HepG2 (cell line): ENCODE measurements around the gene COBL. TPM values are rescaled to one million over a fixed set of nuclear protein-coding genes. Genes with fewer than 3 reads are reported as not detected.

Source experiments
- ATAC-seq: fragments of 200-7000 bp; cut with Tn5 transposase; 3 replicates; pipeline ENCODE4 v1.9.1; 2020; ENCODE audit warnings: mild to moderate bottlenecking, moderate library complexity
- BruUV-seq: library from RNA; stranded (reverse); fragments of 400-500 nt; replicated peaks from 2 replicates; lab custom pipeline; 2021; lab: Mats Ljungman, UMichigan
- CTCF ChIA-PET: fragments of 300-600 bp; formaldehyde crosslinking; extraction: SDS; loops from one replicate; lab custom pipeline; 2021; ENCODE audit warnings: low total read pairs, inconsistent platforms, low intra/inter-chr PET ratio; lab: Yijun Ruan, JAX
- POLR2A ChIA-PET: fragments of 350-600 bp; sonication (Branson Sonifier 250); formaldehyde crosslinking; loops from one replicate; lab custom pipeline; 2020; ENCODE audit warnings: antibody characterized with exemption, inconsistent platforms; lab: Yijun Ruan, JAX
- DNase-seq: peaks from one replicate; pipeline ENCODE4 v3.0.0-alpha.2; 2015; ENCODE audit warnings: low spot score
- FAIRE-seq: peaks from 3 replicates; lab custom pipeline; 2011; peaks lifted over from hg19 to GRCh38; lab: Jason Lieb, UNC
- H2AFZ ChIP-seq: one replicate; pipeline ENCODE4 v1.6.1; 2011; ENCODE audit warnings: low read length, inconsistent platforms
- H3K27ac ChIP-seq: fragments of 300-600 bp; 3 replicates; pipeline ENCODE4 v1.8.0; 2011; ENCODE audit warnings: mixed run types, mild to moderate bottlenecking, mixed read lengths, low read length, inconsistent platforms; ENCODE audit not compliant: insufficient read depth; ENCODE audit errors: extremely low read length
- H3K27me3 ChIP-seq, 2 experiments: fragments of 200-600 bp in 1 of 2; 2 replicates in 1 of 2; 3 replicates in 1 of 2; pipeline versions ENCODE4 v1.6.0 to v1.8.0; 2011; ENCODE audit warnings: low read length in 2 of 2, mild to moderate bottlenecking in 2 of 2, moderate library complexity in 2 of 2, inconsistent platforms in 1 of 2; ENCODE audit not compliant: insufficient read depth in 2 of 2, control insufficient read depth in 1 of 2
- H3K36me3 ChIP-seq, 2 experiments: fragments of 200-600 bp in 1 of 2; replicated peaks in 1 of 2; 2 replicates in 1 of 2; 3 replicates in 1 of 2; pipeline versions ENCODE4 v1.5.1 to v1.8.0; 2011; ENCODE audit warnings: low read length in 2 of 2, inconsistent platforms in 1 of 2; ENCODE audit not compliant: insufficient read depth in 2 of 2, control insufficient read depth in 1 of 2
- H3K4me1 ChIP-seq: 2 replicates; pipeline ENCODE4 v1.5.1; 2012; ENCODE audit warnings: low read length, inconsistent platforms; ENCODE audit not compliant: insufficient read depth
- H3K4me2 ChIP-seq: 2 replicates; pipeline ENCODE4 v1.6.0; 2011; ENCODE audit warnings: low read depth, low read length, inconsistent platforms
- H3K4me3 ChIP-seq, 3 experiments: fragments of 200-600 bp in 1 of 3; sonication (generic), shearing (Covaris generic) in 1 of 3; replicated peaks in 1 of 3; 2 replicates each; pipeline ENCODE4 v1.5.1; 2011 to 2016; ENCODE audit warnings: low read length in 3 of 3, inconsistent platforms in 2 of 3, low read depth in 2 of 3, mild to moderate bottlenecking in 2 of 3, control low read depth in 1 of 3, mixed read lengths in 1 of 3; ENCODE audit not compliant: insufficient read depth in 1 of 3
- H3K79me2 ChIP-seq: one replicate; pipeline ENCODE4 v1.6.1; 2011; ENCODE audit warnings: low read length, inconsistent platforms; ENCODE audit not compliant: insufficient read depth
- H3K9ac ChIP-seq: 2 replicates; pipeline ENCODE4 v1.6.0; 2011; ENCODE audit warnings: mild to moderate bottlenecking, low read depth, low read length, inconsistent platforms; ENCODE audit not compliant: insufficient read depth
- H3K9me3 ChIP-seq: 2 replicates; pipeline ENCODE4 v1.5.1; 2012; ENCODE audit warnings: mild to moderate bottlenecking, low read length
- H4K20me1 ChIP-seq: 2 replicates; pipeline ENCODE4 v1.6.0; 2011; ENCODE audit warnings: inconsistent platforms, mild to moderate bottlenecking, low read length, moderate library complexity; ENCODE audit not compliant: insufficient read depth
- ARID4A ChIP-seq: sonication (generic); formaldehyde crosslinking; IDR thresholded peaks from 2 replicates; pipeline ENCODE4 v1.5.0; 2020; ENCODE audit warnings: mild to moderate bottlenecking, missing genetic modification reagents, borderline replicate concordance
- CSRNP1 ChIP-seq: sonication (generic); formaldehyde crosslinking; IDR thresholded peaks from 2 replicates; pipeline ENCODE4 v1.8.1; 2023; ENCODE audit warnings: mild to moderate bottlenecking, missing genetic modification reagents
- HHEX ChIP-seq: IDR thresholded peaks from 2 replicates; pipeline ENCODE4 v1.6.1; 2016; ENCODE audit warnings: control low read depth
- HIVEP1 ChIP-seq: sonication (generic); formaldehyde crosslinking; IDR thresholded peaks from 2 replicates; pipeline ENCODE4 v1.4.0; 2020; ENCODE audit warnings: mild to moderate bottlenecking, missing genetic modification reagents
- IRF9 ChIP-seq: sonication (generic); formaldehyde crosslinking; IDR thresholded peaks from 2 replicates; pipeline ENCODE4 v1.8.0; 2022; ENCODE audit warnings: missing genetic modification reagents, mild to moderate bottlenecking, borderline replicate concordance
- ZHX2 ChIP-seq, 2 experiments: sonication (generic) in 1 of 2; formaldehyde crosslinking in 1 of 2; IDR thresholded peaks; 2 replicates each; pipeline versions ENCODE4 v1.6.1 to v1.9.0; 2014 to 2022; ENCODE audit warnings: antibody characterized with exemption in 1 of 2, borderline replicate concordance in 1 of 2, inconsistent platforms in 1 of 2, low read depth in 1 of 2, missing genetic modification reagents in 1 of 2
- ZNF235 ChIP-seq: sonication (generic); formaldehyde crosslinking; IDR thresholded peaks from 2 replicates; pipeline ENCODE4 v1.8.1; 2023; ENCODE audit warnings: mild to moderate bottlenecking, missing genetic modification reagents, borderline replicate concordance
- ZNF263 ChIP-seq: sonication (generic); formaldehyde crosslinking; IDR thresholded peaks from 2 replicates; pipeline ENCODE4 v1.4.0; 2020; ENCODE audit warnings: missing genetic modification reagents
- ZNF639 ChIP-seq: conservative IDR thresholded peaks from 2 replicates; pipeline ENCODE4 v1.6.1; 2018; ENCODE audit warnings: missing genetic modification reagents
- WGBS: methylation state at CpG from one replicate; pipeline ENCODE4 v1.1.6; 2017; ENCODE audit warnings: low lambda C conversion rate; 5-methylcytosine and 5-hydroxymethylcytosine counted together
- in situ Hi-C: cut with HindIII; loops from 2 replicates; pipeline ENCODE4 v1.10.0; 2017; ENCODE audit warnings: low pct_unique_long_range_greater_than_20kb; ENCODE audit not compliant: extremely low pct_ligation_motif_present
- intact Hi-C: fragments of 100-400 bp; cut with micrococcal nuclease; formaldehyde crosslinking; loops from one replicate; pipeline ENCODE4 v1.10.0; 2022; ENCODE audit not compliant: unreplicated experiment
- polyA plus RNA-seq, 8 experiments: library from polyadenylated mRNA; depleted of rRNA in 3 of 8; stranded (reverse) in 7 of 8; unstranded in 1 of 8; fragments of >200 nt; fragmentation: Illumina TruSeq in 4 of 8; extraction: Trizol in 4 of 8; gene quantifications; 2 replicates each; pipeline versions ENCODE4 v1.2.1 to v1.2.3, GENCODE V29; 2011 to 2016; ENCODE audit warnings: low read depth in 4 of 8, missing spikeins in 1 of 8, mixed read lengths in 1 of 8; ENCODE audit not compliant: insufficient read depth in 1 of 8
- total RNA-seq, 5 experiments: library from RNA; depleted of rRNA; stranded (reverse); fragments of >200 nt; fragmentation: Illumina TruSeq; extraction: Trizol; gene quantifications; 2 replicates each; pipeline ENCODE4 v1.2.3, GENCODE V29; 2016; ENCODE audit warnings: low read depth in 1 of 5

COBL gene
- total and polyA plus RNA-seq, 2 of the 13 experiments (the other 11 are each of a cell fraction or from before 2014, with no cell fraction given) = 3.8 to 4.9 TPM

GRCh38 chr7:51240868-51241267 is 75.7 kb downstream of the COBL start:
- in situ Hi-C loops (no loop called here), intact Hi-C loops (no loop called here)
- H4K20me1 ChIP-seq = 0 out of 2 replicates have a peak, but pooled peaks cover 6% of the 10 kb centered on the region
- no peak overlapping the region for H2AFZ ChIP-seq
- no TSS peak for BruUV-seq
- DNase-seq (no peak), ATAC-seq (no peak), FAIRE-seq (no peak)
- H3K9me3 ChIP-seq = no peaks in the 10 kb centered on the region
- H3K9ac ChIP-seq = no peak overlapping the region
- H3K4me1 ChIP-seq = peaks cover 8% of the 10 kb centered on the region
- ChIA-PET CTCF (no interaction called here), POLR2A (no interaction called here)
- WGBS = 81% methylated on average over 4 of the region's 4 CpGs
- no peak overlapping the region for H3K4me3 ChIP-seq
- peaks cover 4% of the 10 kb centered on the region for H3K79me2 ChIP-seq
- no peak overlapping the region for H3K27ac ChIP-seq
- H3K4me2 ChIP-seq = no peak overlapping the region
- no peaks in the 10 kb centered on the region for H3K36me3 ChIP-seq
- H3K27me3 ChIP-seq = no peaks in the 10 kb centered on the region
- TF ChIP-seq ZNF263 (CRISPR knock-in tag) = no peak
- TF ChIP-seq IRF9 (CRISPR knock-in tag) = no peak
- TF ChIP-seq ZNF235 (CRISPR knock-in tag) = no peak
- TF ChIP-seq HHEX = no peak
- no peak for TF ChIP-seq ZHX2 (IDR thresholded peaks at IDR 0.05; ENCODE audit: low read depth)
- no peak for TF ChIP-seq ZHX2 (CRISPR knock-in tag; IDR thresholded peaks at IDR 0.05; ENCODE audit: borderline replicate concordance)
- TF ChIP-seq HIVEP1 (CRISPR knock-in tag) = no peak
- no peak for TF ChIP-seq ARID4A (CRISPR knock-in tag)
- TF ChIP-seq CSRNP1 = no peak
- no peak for TF ChIP-seq ZNF639 (CRISPR knock-in tag)
